ENCODE results near the gene ADGRE3. TPM values are rescaled to one million over a fixed set of nuclear protein-coding genes. Genes with fewer than 3 reads are reported as not detected.
"Not testable (repeated sequence)": the region's sequence is repeated elsewhere in the genome, so short reads cannot be mapped to it uniquely, and the experiment has no call there.

ADGRE3 gene
- total RNA-seq, 1 donor from 2014 or later = not detected

DNA sequence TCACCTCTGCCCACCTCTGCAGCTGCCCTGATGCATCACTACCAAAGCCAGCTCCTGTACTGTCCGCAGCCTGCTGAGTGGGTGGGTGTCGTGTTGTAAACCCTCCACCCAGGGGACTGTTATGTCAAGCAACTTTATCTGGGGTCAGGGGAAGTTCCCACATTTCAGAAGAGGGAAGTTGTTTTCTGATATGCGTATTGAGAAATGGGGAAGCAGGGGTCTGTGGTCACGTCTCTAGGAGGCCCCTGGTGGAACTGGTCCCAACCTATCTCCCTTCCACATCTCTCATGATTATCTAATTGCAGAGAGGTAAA, 60.6 kb downstream of the ADGRE3 start:
- no peak overlapping the region for H3K27ac Mint-ChIP-seq
- DNase-seq (ENCODE audit: low spot score, unreplicated experiment) = no peak
- H3K27me3 Mint-ChIP-seq = no peaks in the 10 kb centered on the region
- H3K9me3 Mint-ChIP-seq (ENCODE audit: low read depth) = peaks cover 26% of the 10 kb centered on the region
- no peaks in the 10 kb centered on the region for H3K4me1 Mint-ChIP-seq (ENCODE audit: low read depth)
- peaks cover 5% of the 10 kb centered on the region for H3K36me3 Mint-ChIP-seq (ENCODE audit: insufficient read depth)
- no peak overlapping the region for H3K4me3 Mint-ChIP-seq (ENCODE audit: low read depth)
- TF ChIP-seq, protein P1, sequence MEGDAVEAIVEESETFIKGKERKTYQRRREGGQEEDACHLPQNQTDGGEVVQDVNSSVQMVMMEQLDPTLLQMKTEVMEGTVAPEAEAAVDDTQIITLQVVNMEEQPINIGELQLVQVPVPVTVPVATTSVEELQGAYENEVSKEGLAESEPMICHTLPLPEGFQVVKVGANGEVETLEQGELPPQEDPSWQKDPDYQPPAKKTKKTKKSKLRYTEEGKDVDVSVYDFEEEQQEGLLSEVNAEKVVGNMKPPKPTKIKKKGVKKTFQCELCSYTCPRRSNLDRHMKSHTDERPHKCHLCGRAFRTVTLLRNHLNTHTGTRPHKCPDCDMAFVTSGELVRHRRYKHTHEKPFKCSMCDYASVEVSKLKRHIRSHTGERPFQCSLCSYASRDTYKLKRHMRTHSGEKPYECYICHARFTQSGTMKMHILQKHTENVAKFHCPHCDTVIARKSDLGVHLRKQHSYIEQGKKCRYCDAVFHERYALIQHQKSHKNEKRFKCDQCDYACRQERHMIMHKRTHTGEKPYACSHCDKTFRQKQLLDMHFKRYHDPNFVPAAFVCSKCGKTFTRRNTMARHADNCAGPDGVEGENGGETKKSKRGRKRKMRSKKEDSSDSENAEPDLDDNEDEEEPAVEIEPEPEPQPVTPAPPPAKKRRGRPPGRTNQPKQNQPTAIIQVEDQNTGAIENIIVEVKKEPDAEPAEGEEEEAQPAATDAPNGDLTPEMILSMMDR (IDR thresholded peaks at IDR 0.05; ENCODE audit: unreplicated experiment) = no peak

DNA sequence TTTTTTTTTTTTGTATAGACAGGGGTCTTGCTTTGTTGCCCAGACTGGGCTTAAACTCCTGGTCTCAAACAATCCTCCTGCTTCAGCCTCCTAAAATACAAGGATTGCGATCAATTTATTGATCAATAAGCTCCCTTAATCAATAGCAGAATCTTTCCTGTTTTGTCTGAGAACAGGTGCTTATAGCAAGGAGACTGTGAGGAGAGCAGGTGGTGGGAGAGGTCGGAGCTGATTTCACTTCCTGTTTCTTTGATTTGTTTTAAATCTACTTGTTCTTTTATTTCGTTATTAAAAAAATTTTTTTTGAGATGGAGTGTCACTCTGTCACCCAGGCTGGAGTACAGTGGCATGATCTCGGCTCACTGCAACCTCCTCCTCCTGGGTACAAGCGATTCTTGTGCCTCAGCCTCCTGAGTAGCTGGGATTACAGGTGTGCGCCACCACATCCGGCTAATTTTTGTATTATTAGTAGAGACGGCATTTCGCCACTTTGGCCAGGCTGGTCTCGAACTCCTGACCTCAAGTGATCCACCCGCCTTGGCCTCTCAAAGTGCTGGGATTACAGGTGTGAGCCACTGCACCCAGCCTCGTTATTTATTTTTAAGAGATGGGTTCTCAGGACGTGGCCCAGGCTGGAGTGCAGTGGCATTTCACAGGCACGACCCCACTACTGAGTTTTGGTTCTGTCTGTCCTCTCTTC, 61.1 kb downstream of the ADGRE3 start:
- not testable (repeated sequence) for DNase-seq (ENCODE audit: low spot score, unreplicated experiment); H3K27ac Mint-ChIP-seq; H3K4me3 Mint-ChIP-seq (ENCODE audit: low read depth); H3K27me3 Mint-ChIP-seq; H3K4me1 Mint-ChIP-seq (ENCODE audit: low read depth); H3K36me3 Mint-ChIP-seq (ENCODE audit: insufficient read depth)
- peaks cover 26% of the 10 kb centered on the region for H3K9me3 Mint-ChIP-seq (ENCODE audit: low read depth)

- Mint-ChIP-seq H3K4me3 (ENCODE audit: low read depth) (no peak overlapping the region), H3K9me3 (ENCODE audit: low read depth) (peaks cover 30% of the 10 kb centered on the region), H3K36me3 (ENCODE audit: insufficient read depth) (peaks cover 6% of the 10 kb centered on the region), H3K27ac (no peak overlapping the region), H3K4me1 (ENCODE audit: low read depth) (no peaks in the 10 kb centered on the region), H3K27me3 (no peaks in the 10 kb centered on the region)
- TF ChIP-seq, protein P1 (IDR thresholded peaks at IDR 0.05; ENCODE audit: unreplicated experiment) = no peak
- DNase-seq (ENCODE audit: low spot score, unreplicated experiment) = no peak
Measured at GRCh38 chr19:14612657-14613056, 62.0 kb downstream of the ADGRE3 start.

DNA sequence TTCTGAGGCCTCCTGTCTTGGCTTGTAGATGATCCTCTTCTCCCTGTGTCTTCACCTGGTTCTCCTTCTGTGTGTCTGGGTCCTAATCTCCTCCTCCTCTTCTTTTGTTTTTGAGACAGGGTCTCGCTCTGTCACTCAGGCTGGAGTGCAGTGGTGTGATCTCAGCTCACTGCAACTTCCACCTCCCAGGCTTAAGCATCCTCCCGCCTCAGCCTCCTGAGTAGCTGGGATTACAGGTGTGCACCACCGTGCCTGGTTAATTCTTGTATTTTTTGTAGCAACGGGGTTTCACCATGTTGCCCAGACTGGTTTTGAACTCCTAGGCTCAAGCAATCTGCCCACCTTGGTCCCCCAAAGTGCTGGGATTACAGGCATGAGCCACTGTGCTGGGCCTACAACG, 62.4 kb downstream of the ADGRE3 start:
- H3K9me3 Mint-ChIP-seq (ENCODE audit: low read depth) = peaks cover 28% of the 10 kb centered on the region
- H3K27ac Mint-ChIP-seq; DNase-seq (ENCODE audit: low spot score, unreplicated experiment); H3K4me1 Mint-ChIP-seq (ENCODE audit: low read depth); H3K4me3 Mint-ChIP-seq (ENCODE audit: low read depth); H3K27me3 Mint-ChIP-seq; H3K36me3 Mint-ChIP-seq (ENCODE audit: insufficient read depth): not testable (repeated sequence)

- Mint-ChIP-seq H3K9me3 (ENCODE audit: low read depth) (peaks cover 25% of the 10 kb centered on the region), H3K4me1 (ENCODE audit: low read depth) (no peaks in the 10 kb centered on the region), H3K27me3 (no peaks in the 10 kb centered on the region), H3K4me3 (ENCODE audit: low read depth) (no peak overlapping the region), H3K27ac (no peak overlapping the region), H3K36me3 (ENCODE audit: insufficient read depth) (peaks cover 5% of the 10 kb centered on the region)
- DNase-seq (ENCODE audit: low spot score, unreplicated experiment) = no peak
- TF ChIP-seq, protein P1 (IDR thresholded peaks at IDR 0.05; ENCODE audit: unreplicated experiment) = no peak
Measured at GRCh38 chr19:14611051-14611450, 63.6 kb downstream of the ADGRE3 start.

- Mint-ChIP-seq H3K27me3 (no peaks in the 10 kb centered on the region), H3K4me1 (ENCODE audit: low read depth) (no peaks in the 10 kb centered on the region), H3K9me3 (ENCODE audit: low read depth) (peaks cover 36% of the 10 kb centered on the region), H3K27ac (no peak overlapping the region), H3K4me3 (ENCODE audit: low read depth) (no peak overlapping the region), H3K36me3 (ENCODE audit: insufficient read depth) (peaks cover 5% of the 10 kb centered on the region)
- TF ChIP-seq, protein P1 (IDR thresholded peaks at IDR 0.05; ENCODE audit: unreplicated experiment) = no peak
- DNase-seq (ENCODE audit: low spot score, unreplicated experiment) = no peak
Measured at GRCh38 chr19:14606627-14607026, 68.0 kb downstream of the ADGRE3 start.
